ENCODE measurements around the gene TUFT1.
"Not testable (repeated sequence)": the region's sequence is repeated elsewhere in the genome, so short reads cannot be mapped to it uniquely, and the experiment has no call there.

TUFT1 gene

GRCh38 chr1:151584278-151584677 lies 44.2 kb downstream of the TUFT1 start:
- no peak overlapping the region for H3K27ac ChIP-seq
- TF ChIP-seq CTCF (conservative IDR thresholded peaks at IDR 0.05) = no peak

- TF ChIP-seq CTCF (conservative IDR thresholded peaks at IDR 0.05) = no peak
- H3K27ac ChIP-seq = no peak overlapping the region
Observed at GRCh38 chr1:151584780-151585179, 44.7 kb downstream of the TUFT1 start.

GRCh38 chr1:151585622-151586021 lies 45.5 kb downstream of the TUFT1 start:
- TF ChIP-seq CTCF (conservative IDR thresholded peaks at IDR 0.05) = no peak
- H3K27ac ChIP-seq = no peak overlapping the region

GRCh38 chr1:151590961-151591360 lies 50.9 kb downstream of the TUFT1 start:
- no peak for TF ChIP-seq CTCF (conservative IDR thresholded peaks at IDR 0.05)

GRCh38 chr1:151593730-151594129 lies 53.6 kb downstream of the TUFT1 start:
- no peak for TF ChIP-seq CTCF (conservative IDR thresholded peaks at IDR 0.05)
- H3K27ac ChIP-seq = peak overlapping the region; percentile 39; the same call in 1 of the 2 replicates

More at GRCh38 chr1:151590961-151591360, 50.9 kb downstream of the TUFT1 start:
- H3K27ac ChIP-seq = no peak overlapping the region

- peak; percentile 99 for TF ChIP-seq CTCF (conservative IDR thresholded peaks at IDR 0.05)
- peak overlapping the region; percentile 39 for H3K27ac ChIP-seq
Observed at GRCh38 chr1:151594143-151594625, 54.1 kb downstream of the TUFT1 start.

GRCh38 chr1:151596166-151596953 lies 56.3 kb downstream of the TUFT1 start:
- H3K27ac ChIP-seq = peak overlapping the region; percentile 12; the same call in 1 of the 2 replicates
- no peak for TF ChIP-seq CTCF (conservative IDR thresholded peaks at IDR 0.05)

- H3K27ac ChIP-seq = not testable (repeated sequence)
Observed at GRCh38 chr1:151602550-151602949, 62.4 kb downstream of the TUFT1 start.
